Activated CD4-positive, CD25-positive, alpha-beta regulatory T cell treated with anti-CD3 and anti-CD28 coated beads, Interleukin-2, amount 50 U/mL, for 16 hours (primary cell): ENCODE results near the gene TMCC3.
"Not testable (repeated sequence)": the region's sequence is repeated elsewhere in the genome, so short reads cannot be mapped to it uniquely, and the experiment has no call there.

ENCODE experiments used
- DNase-seq: peaks from one replicate; pipeline ENCODE4 v3.0.0-alpha.2; 2020; ENCODE audit warnings: low read depth, low spot score

TMCC3 gene

GRCh38 chr12:94636462-94637085 is 13.8 kb downstream of the TMCC3 start:
- DNase-seq: no peak

GRCh38 chr12:94634717-94635116 is 15.6 kb downstream of the TMCC3 start:
- DNase-seq: no peak

- no peak for DNase-seq
Observed at GRCh38 chr12:94633401-94633800, 17.0 kb downstream of the TMCC3 start.

GRCh38 chr12:94631058-94631457 is 19.3 kb downstream of the TMCC3 start:
- DNase-seq: no peak

GRCh38 chr12:94628819-94629472 is 21.4 kb downstream of the TMCC3 start:
- no peak for DNase-seq

GRCh38 chr12:94628369-94628768 is 22.0 kb downstream of the TMCC3 start:
- DNase-seq: no peak

GRCh38 chr12:94625531-94625930 is 24.8 kb downstream of the TMCC3 start:
- no peak for DNase-seq

GRCh38 chr12:94623161-94623920 is 27.0 kb downstream of the TMCC3 start:
- no peak for DNase-seq

- no peak for DNase-seq
Observed at GRCh38 chr12:94622475-94622874, 27.9 kb downstream of the TMCC3 start.

- DNase-seq: peak; percentile 6
Observed at GRCh38 chr12:94621662-94622359, 28.5 kb downstream of the TMCC3 start.

- no peak for DNase-seq
Observed at GRCh38 chr12:94620621-94621020, 29.7 kb downstream of the TMCC3 start.

- no peak for DNase-seq
Observed at GRCh38 chr12:94618995-94619695, 31.2 kb downstream of the TMCC3 start.

- DNase-seq: no peak
Observed at GRCh38 chr12:94617101-94617500, 33.3 kb downstream of the TMCC3 start.

GRCh38 chr12:94616203-94616729 is 34.1 kb downstream of the TMCC3 start:
- no peak for DNase-seq

GRCh38 chr12:94615260-94616181 is 34.8 kb downstream of the TMCC3 start:
- no peak for DNase-seq

- DNase-seq: no peak
Observed at GRCh38 chr12:94614288-94614721, 36.1 kb downstream of the TMCC3 start.

- DNase-seq: no peak
Observed at GRCh38 chr12:94609917-94610443, 40.4 kb downstream of the TMCC3 start.

GRCh38 chr12:94606810-94607209 is 43.5 kb downstream of the TMCC3 start:
- not testable (repeated sequence) for DNase-seq

- DNase-seq: no peak
Observed at GRCh38 chr12:94604366-94604698, 46.0 kb downstream of the TMCC3 start.
